GM21526 (cell line): ENCODE measurements around the gene GAMT.

Experiments used
- ATAC-seq: cut with Tn5 transposase; IDR thresholded peaks from one replicate; pipeline ENCODE4 v1.9.1; 2021; ENCODE audit warnings: moderate library complexity; ENCODE audit not compliant: unreplicated experiment, low FRiP score

Gene GAMT

GRCh38 chr19:1402411-1403070 is 1.2 kb upstream of the GAMT start:
- ATAC-seq: no peak

- no peak for ATAC-seq
These were observed 511 bp upstream of the GAMT start for GRCh38 chr19:1401889-1402217.

DNA sequence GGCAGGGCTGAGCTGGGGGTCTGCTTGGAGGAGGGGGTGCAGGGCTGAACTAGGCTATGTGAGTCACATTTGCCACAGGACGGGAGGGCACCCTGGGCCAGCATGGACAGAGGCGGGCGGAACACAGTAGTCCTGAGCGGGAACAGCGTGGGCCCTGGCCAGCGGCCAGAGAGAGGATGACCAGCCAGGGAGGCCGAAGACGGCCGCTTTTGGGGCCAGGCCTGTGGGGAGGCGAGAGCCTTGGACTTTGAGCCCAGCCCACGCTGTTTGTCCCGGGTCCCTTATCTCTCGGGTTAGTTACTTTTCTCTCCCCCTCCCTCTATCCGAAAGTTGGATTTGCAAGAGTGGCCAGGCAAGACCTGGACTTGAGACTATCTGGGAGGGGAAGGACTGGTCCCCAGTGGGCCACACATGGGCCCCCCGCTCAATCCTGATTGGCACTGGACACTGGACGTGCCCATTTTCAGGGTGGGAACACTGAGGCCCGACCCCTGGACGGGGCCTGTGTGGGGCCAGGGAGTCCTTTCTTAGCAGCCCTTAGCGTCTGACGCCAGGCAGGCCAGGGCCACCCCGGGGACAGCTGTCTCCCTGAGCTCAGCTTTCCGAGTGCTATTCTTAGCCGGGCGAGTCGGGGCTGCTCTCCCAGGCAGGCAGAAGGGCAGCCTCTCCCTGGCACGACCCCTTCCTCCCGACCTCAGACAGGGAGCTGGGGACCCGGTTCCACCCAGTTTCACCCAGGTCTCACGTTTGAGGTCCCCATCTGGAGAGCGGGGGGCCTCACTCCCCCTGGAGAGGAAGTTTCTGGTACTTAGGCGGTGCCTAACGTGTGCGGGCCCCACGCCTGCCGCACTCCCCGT is 833 bp downstream of the GAMT start:
- no peak for ATAC-seq

- no peak for ATAC-seq
These were observed 1.6 kb downstream of the GAMT start for GRCh38 chr19:1399745-1400144.

DNA sequence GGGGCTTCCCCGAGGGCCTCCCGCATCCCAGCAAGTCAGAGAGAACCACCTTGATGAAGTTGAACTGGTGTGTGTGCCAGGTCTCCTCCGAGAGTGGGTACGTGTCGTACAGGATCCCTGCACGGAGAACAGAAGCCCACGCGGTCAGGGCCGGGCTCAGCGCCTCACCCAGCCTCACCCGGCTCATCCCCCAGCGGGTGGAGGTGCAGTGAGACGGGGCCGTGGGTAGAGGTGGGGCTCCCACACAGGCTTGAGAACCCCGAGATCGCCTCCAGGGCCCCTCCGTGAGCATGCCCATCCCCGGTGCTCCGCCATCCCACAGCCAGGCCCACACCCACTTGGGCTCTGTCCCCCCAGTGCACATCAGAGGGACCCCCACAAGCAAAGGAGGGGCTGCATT is 2.3 kb downstream of the GAMT start:
- ATAC-seq: no peak

GRCh38 chr19:1397838-1398237 is 3.5 kb downstream of the GAMT start:
- no peak for ATAC-seq

DNA sequence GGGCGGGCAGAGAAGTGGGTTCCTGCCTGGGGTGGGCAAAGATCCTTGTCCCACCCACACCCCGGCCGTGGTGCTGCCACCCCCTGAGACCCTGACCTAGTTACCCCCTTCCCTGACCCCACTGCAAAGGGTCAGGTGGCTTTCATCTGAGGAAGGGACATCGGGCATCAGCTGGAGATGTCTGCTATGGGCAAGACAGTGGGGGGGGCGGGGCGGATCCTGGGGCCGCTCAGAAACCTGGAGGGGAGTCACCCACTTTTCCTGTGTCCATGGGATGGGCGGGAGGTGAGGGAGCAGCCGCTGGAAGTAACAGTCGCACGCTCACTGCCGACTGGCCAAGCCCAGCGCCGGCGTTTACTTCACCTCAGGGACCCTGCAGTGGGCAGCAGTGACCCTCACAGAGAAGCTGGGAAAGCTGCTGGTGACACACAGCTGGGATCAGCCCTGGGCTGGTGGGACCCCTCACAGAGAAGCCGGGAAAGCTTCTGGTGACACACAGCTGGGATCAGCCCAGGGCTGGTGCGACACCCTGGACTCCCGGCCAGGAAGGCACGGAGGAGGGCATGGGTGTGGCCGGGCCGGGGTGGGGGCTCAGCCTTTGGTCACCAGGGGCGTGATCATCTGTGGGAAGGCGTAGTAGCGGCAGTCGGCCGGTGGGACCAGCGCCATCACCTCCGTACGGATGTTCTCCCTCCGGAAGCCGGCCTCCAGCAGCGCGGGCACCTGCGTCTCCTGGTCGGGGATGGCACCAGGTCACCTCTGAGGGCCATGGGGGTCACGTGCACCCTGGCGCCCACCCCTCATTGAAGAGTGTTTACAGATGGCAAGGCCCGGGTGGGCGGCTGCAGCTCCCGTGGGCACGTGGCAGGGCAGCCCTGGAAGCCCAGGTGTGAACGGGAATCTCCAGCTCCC is 4.3 kb downstream of the GAMT start:
- no peak for ATAC-seq

GRCh38 chr19:1396019-1396767 is 5.1 kb downstream of the GAMT start:
- ATAC-seq: no peak

DNA sequence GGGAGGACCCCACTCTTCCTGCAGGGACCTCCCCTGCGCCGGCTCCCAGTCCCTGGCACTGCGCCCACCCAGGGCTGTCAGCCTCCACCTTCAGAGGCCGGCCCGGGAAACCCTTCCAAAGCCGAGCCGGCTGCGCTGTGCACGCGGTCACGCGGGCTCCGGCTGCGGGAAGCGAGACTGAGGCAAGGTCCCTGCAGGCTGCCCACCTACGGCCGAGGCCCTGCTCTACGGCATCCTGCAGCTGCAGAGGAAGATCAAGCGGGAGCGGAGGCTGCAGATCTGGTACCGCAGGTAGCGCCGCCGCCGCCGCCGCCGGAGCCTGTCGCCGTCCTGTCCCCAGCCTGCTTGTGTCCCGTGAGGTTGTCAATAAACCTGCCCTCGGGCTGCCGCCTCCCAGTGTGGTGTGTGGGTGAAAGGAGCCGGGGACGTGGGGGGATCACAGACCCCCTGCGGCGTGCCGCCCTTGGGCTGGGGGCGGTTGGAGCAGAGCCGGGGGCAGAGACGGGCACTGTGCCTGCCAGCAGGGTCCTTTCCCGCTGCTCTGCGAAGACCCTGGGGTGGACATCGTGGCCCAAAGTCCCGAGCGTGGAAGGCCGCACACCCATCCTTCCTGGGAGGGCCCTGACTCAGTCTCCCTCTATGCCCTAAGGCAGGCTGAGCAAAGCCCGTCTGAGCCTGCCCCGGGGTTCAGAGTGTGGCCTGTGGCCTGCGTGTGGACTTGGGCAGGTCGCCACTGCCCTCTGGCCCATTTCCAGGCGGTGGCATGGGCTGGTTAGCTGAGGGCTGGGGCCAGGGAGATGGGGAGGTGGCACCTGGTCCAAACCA is 5.9 kb downstream of the GAMT start:
- no peak for ATAC-seq

DNA sequence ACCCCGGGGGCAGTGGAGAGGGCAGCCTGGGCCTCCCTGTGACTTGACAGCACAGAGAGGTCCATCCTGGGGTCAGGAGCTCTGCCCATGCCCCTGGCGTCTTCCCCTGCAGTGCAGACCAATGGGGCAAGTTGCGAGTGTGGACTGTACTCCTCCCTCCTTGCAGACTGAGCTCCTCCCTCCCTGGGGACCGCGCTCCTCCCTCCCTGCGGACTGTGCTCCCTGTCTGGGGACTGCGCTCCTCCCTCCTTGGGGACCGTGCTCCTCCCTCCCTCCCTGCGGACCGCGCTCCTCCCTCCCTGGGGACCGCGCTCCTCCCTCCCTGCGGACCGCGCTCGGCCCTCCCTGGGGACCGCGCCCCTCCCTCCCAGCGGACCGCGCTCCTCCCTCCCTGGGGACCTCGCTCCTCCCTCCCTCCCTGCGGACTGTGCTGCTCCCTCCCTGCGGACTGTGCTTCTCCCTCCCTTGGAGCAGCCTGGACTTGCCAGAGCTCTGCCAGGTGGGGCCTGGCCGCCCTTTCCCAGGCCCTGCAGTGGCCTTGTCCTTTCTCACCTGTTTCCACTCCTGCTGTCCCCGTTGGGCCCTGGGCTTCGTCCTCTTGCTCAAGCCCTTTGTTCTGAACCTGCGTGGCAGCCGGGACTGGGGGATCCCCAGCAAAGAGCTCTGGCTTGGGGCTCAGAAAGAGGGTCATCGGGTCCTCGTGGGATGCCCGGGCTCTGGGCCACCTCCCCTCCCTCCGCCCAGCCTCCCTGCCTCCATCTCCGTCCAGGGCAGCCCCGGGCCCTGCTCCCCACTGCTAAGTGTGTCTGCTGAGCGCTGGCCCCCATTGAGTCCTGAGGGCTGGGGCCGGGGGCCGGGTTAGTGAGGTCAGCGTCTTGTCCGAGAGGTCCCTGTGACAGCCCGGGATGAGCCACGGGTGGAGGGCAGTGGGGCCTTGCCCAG is 6.8 kb downstream of the GAMT start:
- no peak for ATAC-seq

DNA sequence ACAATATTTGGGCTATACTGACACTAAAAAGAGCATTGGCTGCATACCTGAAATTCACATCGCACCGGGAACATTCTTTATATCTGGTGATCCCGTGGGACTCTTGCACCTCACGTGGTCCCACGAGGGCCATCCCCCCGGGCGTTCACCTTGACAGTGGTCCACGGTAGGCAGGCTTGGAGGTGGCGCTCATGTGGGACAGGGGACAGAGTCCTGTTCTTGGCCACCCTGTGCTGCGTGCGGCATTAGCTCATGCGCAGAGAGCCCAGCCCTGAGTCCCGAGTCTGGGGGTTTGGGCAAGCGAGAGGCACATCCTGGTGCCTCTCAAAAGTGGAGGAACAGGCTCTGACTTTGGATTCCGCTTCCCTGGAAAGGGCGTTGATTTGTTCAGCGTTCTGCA is 7.5 kb downstream of the GAMT start:
- no peak for ATAC-seq

DNA sequence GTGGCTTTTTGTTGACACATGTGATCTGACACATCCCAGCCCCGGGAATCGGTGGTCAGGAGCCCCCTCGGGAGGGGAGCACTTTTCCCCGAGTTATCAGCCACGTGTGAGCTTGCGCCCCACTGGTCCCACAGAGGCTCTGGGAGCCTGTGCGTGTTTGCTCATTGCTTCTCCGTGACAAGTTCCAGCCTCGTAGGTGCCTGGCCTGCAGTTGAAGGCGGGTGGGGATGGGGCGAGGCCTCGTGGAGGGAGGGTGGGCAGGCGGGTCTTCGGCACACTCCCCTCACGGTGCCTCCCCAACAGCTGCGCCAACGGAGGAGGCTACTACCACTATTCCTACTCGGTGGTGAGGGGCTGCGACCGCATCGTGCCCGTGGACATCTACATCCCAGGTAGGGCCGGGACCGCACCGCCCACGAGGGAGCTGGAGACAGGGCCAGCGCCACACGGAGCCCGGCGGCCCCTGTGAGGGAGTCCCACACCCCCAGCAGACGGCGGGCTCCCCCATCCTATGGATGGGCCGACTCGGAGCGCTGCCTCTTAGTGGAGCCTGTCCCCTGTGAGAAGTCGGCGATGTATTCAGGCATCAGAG is 8.3 kb downstream of the GAMT start:
- ATAC-seq: no peak

DNA sequence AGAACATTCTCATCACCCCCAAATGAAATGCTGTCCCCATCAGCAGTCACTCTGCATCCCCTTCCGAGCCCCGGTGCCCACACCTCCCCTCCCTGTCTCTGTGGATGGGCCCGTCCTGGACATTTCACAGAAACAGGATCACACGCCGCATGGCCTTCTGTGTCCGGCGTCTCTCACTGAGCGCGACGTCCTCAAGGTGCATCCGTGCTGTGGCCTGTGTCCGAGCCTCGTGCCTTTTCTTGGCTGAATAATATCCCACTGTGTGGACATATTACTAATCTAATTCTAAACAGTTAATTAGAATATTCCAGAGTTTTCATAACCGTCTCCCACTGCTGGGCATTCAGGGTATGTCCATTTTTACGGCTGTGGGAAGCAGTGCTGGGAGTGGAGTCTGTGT is 8.9 kb downstream of the GAMT start:
- ATAC-seq: no peak

- ATAC-seq: no peak
These were observed 10.4 kb downstream of the GAMT start for GRCh38 chr19:1390890-1391423.

- ATAC-seq: no peak
These were observed 12.1 kb downstream of the GAMT start for GRCh38 chr19:1389033-1389940.

DNA sequence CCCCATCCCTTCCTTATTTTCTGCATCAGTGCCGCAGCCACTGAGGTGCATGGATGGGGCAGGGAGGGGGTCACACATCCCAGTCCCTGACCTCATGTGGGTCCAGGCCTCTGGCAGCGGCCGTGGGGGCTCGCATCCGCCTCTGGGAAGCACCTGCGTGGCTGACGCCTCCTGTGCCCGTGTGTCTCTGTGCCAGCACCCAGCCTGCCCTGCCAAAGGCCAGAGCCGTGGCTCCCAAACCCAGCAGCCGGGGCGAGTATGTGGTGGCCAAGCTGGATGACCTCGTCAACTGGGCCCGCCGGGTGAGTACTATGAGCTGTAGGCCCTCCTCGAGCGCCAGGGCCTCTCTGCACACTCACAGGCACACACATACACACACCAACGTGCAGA is 12.7 kb downstream of the GAMT start:
- ATAC-seq: no peak
